H1 (cell line): ENCODE results near the gene CASQ2. TPM values are rescaled to one million over a fixed set of nuclear protein-coding genes. Genes with fewer than 3 reads are reported as not detected.
A peak's percentile ranks its signal among the peaks of the same experiment; 100 is the strongest.

Experiments used
- CTCF ChIA-PET: fragments of 300-600 bp; sonication (Branson Sonifier 250); formaldehyde crosslinking; loops from one replicate; lab custom pipeline; 2021; ENCODE audit not compliant: partially characterized antibody; lab: Charles Lee
- POLR2A ChIA-PET: fragments of 300-600 bp; sonication (Branson Sonifier 250); formaldehyde crosslinking; loops from one replicate; lab custom pipeline; 2021; ENCODE audit warnings: inconsistent platforms; ENCODE audit not compliant: partially characterized antibody; lab: Charles Lee
- DNase-seq, 2 experiments: peaks; one replicate each; pipeline versions ENCODE4 v3.0.0 to v3.0.0-alpha.2; 2010 to 2022; ENCODE audit warnings: low spot score in 2 of 2, low read depth in 1 of 2, mixed read lengths in 1 of 2
- FAIRE-seq: peaks from 2 replicates; lab custom pipeline; 2011; peaks lifted over from hg19 to GRCh38; lab: Jason Lieb, UNC
- H2AFZ ChIP-seq: 2 replicates; pipeline ENCODE4 v1.8.1; 2012; ENCODE audit warnings: low read length, inconsistent platforms
- H2AK5ac ChIP-seq: 2 replicates; pipeline ENCODE4 v1.6.1; 2013; ENCODE audit warnings: low read depth, low read length
- H2BK120ac ChIP-seq: replicated peaks from 2 replicates; pipeline ENCODE3; 2013; ENCODE audit warnings: low read depth, low read length, inconsistent platforms
- H2BK12ac ChIP-seq: 2 replicates; pipeline ENCODE4 v1.6.1; 2013; ENCODE audit warnings: low read depth, low read length
- H2BK15ac ChIP-seq: 2 replicates; pipeline ENCODE4 v1.6.1; 2013; ENCODE audit warnings: low read length
- H2BK20ac ChIP-seq: 2 replicates; pipeline ENCODE4 v1.6.1; 2013; ENCODE audit warnings: low read length
- H2BK5ac ChIP-seq: 2 replicates; pipeline ENCODE4 v1.6.1; 2013; ENCODE audit warnings: low read depth, low read length
- H3K14ac ChIP-seq: 2 replicates; pipeline ENCODE4 v1.6.1; 2013; ENCODE audit warnings: inconsistent platforms; ENCODE audit not compliant: insufficient read length
- H3K18ac ChIP-seq: 2 replicates; pipeline ENCODE4 v1.6.1; 2013; ENCODE audit warnings: low read length; ENCODE audit errors: extremely low read depth
- H3K23ac ChIP-seq: 2 replicates; pipeline ENCODE4 v1.6.1; 2013; ENCODE audit warnings: inconsistent platforms; ENCODE audit not compliant: insufficient read length
- H3K23me2 ChIP-seq: 2 replicates; pipeline ENCODE4 v1.6.1; 2013; ENCODE audit warnings: low read depth, low read length
- H3K27ac ChIP-seq: 2 replicates; pipeline ENCODE4 v1.6.1; 2011; ENCODE audit warnings: low read depth, low read length, inconsistent platforms
- H3K27me3 ChIP-seq, 4 experiments: replicated peaks in 1 of 4; 1 replicate in 1 of 4; 2 replicates in 3 of 4; pipeline versions ENCODE4 v1.6.1 to v1.8.1; 2011 to 2013; ENCODE audit warnings: low read length in 3 of 4, mild to moderate bottlenecking in 3 of 4, inconsistent platforms in 2 of 4, mixed read lengths in 2 of 4, moderate library complexity in 1 of 4; ENCODE audit not compliant: control insufficient read depth in 3 of 4, insufficient read depth in 3 of 4; ENCODE audit errors: extremely low read depth in 1 of 4
- H3K36me3 ChIP-seq, 4 experiments: 2 replicates each; pipeline versions ENCODE4 v1.6.1 to v1.8.1; 2011 to 2013; ENCODE audit warnings: mild to moderate bottlenecking in 4 of 4, low read length in 3 of 4, moderate library complexity in 2 of 4, control low read depth in 1 of 4, inconsistent platforms in 1 of 4; ENCODE audit not compliant: insufficient read depth in 4 of 4, control insufficient read depth in 2 of 4
- H3K4ac ChIP-seq: replicated peaks from 2 replicates; pipeline ENCODE3; 2013; ENCODE audit warnings: low read length, low read depth, mixed read lengths, inconsistent platforms; ENCODE audit not compliant: insufficient read length
- H3K4me1 ChIP-seq, 4 experiments: replicated peaks in 1 of 4; 1 replicate in 1 of 4; 2 replicates in 3 of 4; pipeline versions ENCODE4 v1.6.1 to v1.8.1; 2011 to 2013; ENCODE audit warnings: low read length in 3 of 4, inconsistent platforms in 2 of 4, mixed read lengths in 1 of 4; ENCODE audit not compliant: insufficient read depth in 4 of 4, control insufficient read depth in 3 of 4
- H3K4me2 ChIP-seq, 2 experiments: 2 replicates each; pipeline versions ENCODE4 v1.6.1 to v1.8.1; 2011 to 2013; ENCODE audit warnings: low read depth in 2 of 2, low read length in 2 of 2, control low read depth in 1 of 2, inconsistent platforms in 1 of 2, mild to moderate bottlenecking in 1 of 2; ENCODE audit not compliant: insufficient read depth in 1 of 2
- H3K4me3 ChIP-seq, 4 experiments: fragments of 200-600, 300-600 bp in 1 of 4; sonication (generic), shearing (Covaris generic), sonication (Bioruptor Twin) in 1 of 4; 2 replicates each; pipeline versions ENCODE4 v1.5.1 to v1.8.1; 2011 to 2016; ENCODE audit warnings: low read length in 4 of 4, low read depth in 3 of 4, control low read depth in 2 of 4, inconsistent platforms in 2 of 4, mild to moderate bottlenecking in 2 of 4, mixed read lengths in 1 of 4, moderate library complexity in 1 of 4; ENCODE audit not compliant: insufficient read depth in 2 of 4; ENCODE audit errors: extremely low read depth in 1 of 4
- H3K56ac ChIP-seq: replicated peaks from 2 replicates; pipeline ENCODE3; 2013; ENCODE audit warnings: low read depth, mild to moderate bottlenecking, mixed read lengths, low read length, inconsistent platforms; ENCODE audit not compliant: insufficient read length
- H3K79me1 ChIP-seq: 2 replicates; pipeline ENCODE4 v1.6.1; 2013; ENCODE audit warnings: low read depth, low read length, control low read depth
- H3K79me2 ChIP-seq, 2 experiments: 2 replicates each; pipeline versions ENCODE4 v1.6.1 to v1.8.1; 2012 to 2013; ENCODE audit warnings: low read length in 2 of 2, mild to moderate bottlenecking in 2 of 2, inconsistent platforms in 1 of 2; ENCODE audit not compliant: insufficient read depth in 2 of 2, control insufficient read depth in 1 of 2
- H3K9ac ChIP-seq, 4 experiments: replicated peaks in 1 of 4; 1 replicate in 1 of 4; 2 replicates in 3 of 4; pipeline versions ENCODE4 v1.6.1 to v1.8.1; 2011 to 2013; ENCODE audit warnings: low read depth in 3 of 4, low read length in 3 of 4, control low read depth in 2 of 4, mild to moderate bottlenecking in 2 of 4, moderate library complexity in 2 of 4, inconsistent platforms in 1 of 4; ENCODE audit errors: extremely low read depth in 1 of 4
- H3K9me3 ChIP-seq, 2 experiments: 2 replicates each; pipeline versions ENCODE4 v1.6.1 to v1.8.1; 2012 to 2013; ENCODE audit warnings: mild to moderate bottlenecking in 2 of 2, moderate library complexity in 2 of 2, control low read depth in 1 of 2, inconsistent platforms in 1 of 2, low read depth in 1 of 2, low read length in 1 of 2, mixed read lengths in 1 of 2; ENCODE audit not compliant: insufficient read depth in 2 of 2
- H4K20me1 ChIP-seq, 2 experiments: replicated peaks in 1 of 2; 2 replicates each; pipeline versions ENCODE3 to v1.8.1; 2011 to 2013; ENCODE audit warnings: inconsistent platforms in 2 of 2, low read length in 2 of 2, mild to moderate bottlenecking in 1 of 2; ENCODE audit not compliant: insufficient read depth in 2 of 2, control insufficient read depth in 1 of 2
- H4K5ac ChIP-seq: 2 replicates; pipeline ENCODE4 v1.6.1; 2013; ENCODE audit warnings: low read length, low read depth, mixed read lengths, inconsistent platforms; ENCODE audit not compliant: insufficient read length
- H4K8ac ChIP-seq: 2 replicates; pipeline ENCODE4 v1.8.0; 2013; ENCODE audit warnings: mild to moderate bottlenecking, moderate library complexity, low read length, inconsistent platforms; ENCODE audit not compliant: insufficient read depth; ENCODE audit errors: extremely low read depth
- H4K91ac ChIP-seq: replicated peaks from 2 replicates; pipeline ENCODE3; 2013; ENCODE audit warnings: low read length, mixed read lengths, inconsistent platforms; ENCODE audit not compliant: insufficient read length
- BRCA1 ChIP-seq: IDR thresholded peaks from 2 replicates; pipeline ENCODE4 v1.6.1; 2012; ENCODE audit warnings: low read depth, low read length, improper control_type of control experiment
- CHD2 ChIP-seq: IDR thresholded peaks from 2 replicates; pipeline ENCODE4 v1.6.1; 2012; ENCODE audit warnings: low read length, improper control_type of control experiment
- POLR2AphosphoS5 ChIP-seq: IDR thresholded peaks from 2 replicates; pipeline ENCODE4 v1.6.1; 2011; ENCODE audit warnings: low read depth, low read length
- RNF2 ChIP-seq: fragments of 200-900, 300-1000 bp; sonication (generic); IDR thresholded peaks from 2 replicates; pipeline ENCODE4 v1.7.1; 2016; ENCODE audit warnings: borderline replicate concordance, low read depth, mild to moderate bottlenecking, antibody characterized with exemption, low read length; ENCODE audit not compliant: poor library complexity, severe bottlenecking; ENCODE audit errors: missing control alignments
- SIN3A ChIP-seq, 2 experiments: IDR thresholded peaks in 1 of 2; conservative IDR thresholded peaks in 1 of 2; 2 replicates each; pipeline ENCODE4 v1.6.1; 2011 to 2012; ENCODE audit warnings: low read length in 2 of 2, improper control_type of control experiment in 1 of 2, low read depth in 1 of 2, mild to moderate bottlenecking in 1 of 2
- WGBS, 2 experiments: shearing (Covaris generic) in 1 of 2; methylation state at CpG; one replicate each; pipeline versions ENCODE4 v1.1.6 to v1.1.7; 2013 to 2015; ENCODE audit warnings: low lambda C conversion rate in 2 of 2, mixed read lengths in 2 of 2, inconsistent platforms in 1 of 2, low coverage in 1 of 2, missing lambda C conversion rate in 1 of 2; ENCODE audit not compliant: insufficient replicate concordance in 2 of 2, insufficient coverage in 1 of 2, insufficient read length in 1 of 2; ENCODE audit errors: extremely low coverage in 1 of 2, missing lambda C conversion rate in 1 of 2; 5-methylcytosine and 5-hydroxymethylcytosine counted together
- polyA plus RNA-seq, 7 experiments: library from polyadenylated mRNA; depleted of rRNA in 3 of 7; stranded (reverse) in 5 of 7; unstranded in 2 of 7; fragments of >200 nt in 5 of 7; fragments of 200-250 nt in 2 of 7; gene quantifications; 1 replicate in 5 of 7; 2 replicates in 1 of 7; 4 replicates in 1 of 7; pipeline versions ENCODE4 v1.2.1 to v1.2.3, GENCODE V29; 2011 to 2013; ENCODE audit warnings: missing spikeins in 2 of 7, mixed read lengths in 2 of 7
- total RNA-seq: library from RNA; stranded (reverse); fragmentation: NEBNext Ultra II Directional; extraction: Animal tissue kit (Norgen Biotek cat#: 25700); gene quantifications from 2 replicates; pipeline ENCODE4 v1.2.1, GENCODE V29; 2021

CASQ2 gene
- total and polyA plus RNA-seq, 2 of the 8 experiments (the other 6 are each of a cell fraction or from before 2014, with no cell fraction given): not detected

DNA sequence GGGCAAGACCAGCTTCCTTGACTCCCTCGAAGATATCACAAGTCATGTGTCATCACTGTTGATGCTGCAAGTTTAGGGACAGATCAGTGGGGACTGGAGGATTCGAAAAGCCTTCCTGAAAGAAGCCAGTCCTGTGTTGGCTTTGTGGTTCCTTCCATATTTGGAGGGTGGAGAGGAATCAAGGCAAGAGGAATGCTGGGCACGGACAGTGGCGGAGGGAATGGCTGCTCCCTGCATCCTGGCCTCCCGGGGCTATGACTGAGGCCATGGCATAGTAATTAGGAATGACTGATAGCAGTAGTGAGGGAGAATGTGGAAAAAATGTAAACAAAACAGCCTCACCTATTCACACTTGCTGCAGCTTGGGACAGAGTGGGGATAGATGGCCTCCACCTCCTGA lies 90.4 kb downstream of the CASQ2 start:
- H3K36me3 ChIP-seq: peaks cover 0 to 1% (median 0%) of the 10 kb centered on the region in 4 experiments; a peak in 2 of 8 replicates
- no peak overlapping the region for H4K91ac ChIP-seq
- no peak overlapping the region; the same call in 1 of the 2 replicates for H2BK5ac ChIP-seq
- no peak for FAIRE-seq
- no peak overlapping the region for H2AFZ ChIP-seq
- H3K4me1 ChIP-seq: peaks cover 0 to 2% (median 0%) of the 10 kb centered on the region in 4 experiments; a peak in 2 of 7 replicates
- DNase-seq: no peak
- no peaks in the 10 kb centered on the region for H3K9me3 ChIP-seq
- H3K79me2 ChIP-seq: no peaks in the 10 kb centered on the region; a peak in 1 of 4 replicates
- no peak overlapping the region for H2BK120ac ChIP-seq
- no peak overlapping the region for H3K27ac ChIP-seq
- no peak overlapping the region for H3K4me2 ChIP-seq
- no peak overlapping the region for H3K4me3 ChIP-seq
- no peak overlapping the region for H3K9ac ChIP-seq
- H3K27me3 ChIP-seq: no peaks in the 10 kb centered on the region
- H4K8ac ChIP-seq: peak overlapping the region; percentile 11; the same call in 1 of the 2 replicates
- H3K23me2 ChIP-seq: no peaks in the 10 kb centered on the region
- ChIA-PET POLR2A (interaction anchor here (0.5 kb wide), 1 partner anchor 16 kb away, joined by 4 read pairs; no protein-coding TSS in a partner anchor), CTCF (interaction anchor here (0.7 to 1.3 kb wide), 6 partner anchors 29 to 626 kb away, joined by 3 to 5 read pairs (median 3); no protein-coding TSS in a partner anchor)
- no peak overlapping the region for H2BK20ac ChIP-seq
- H3K56ac ChIP-seq: no peak overlapping the region
- no peak overlapping the region for H3K14ac ChIP-seq
- no peak overlapping the region for H3K18ac ChIP-seq
- H2BK12ac ChIP-seq: no peak overlapping the region
- no peaks in the 10 kb centered on the region for H3K79me1 ChIP-seq
- H3K23ac ChIP-seq: no peak overlapping the region
- no peak overlapping the region for H2AK5ac ChIP-seq
- peaks cover 0 to 2% of the 10 kb centered on the region in 2 experiments for H4K20me1 ChIP-seq
- H3K4ac ChIP-seq: no peak overlapping the region
- WGBS, 2 experiments: 87% methylated on average over 5 of the region's 5 CpGs; no CpG with 5 or more reads in 1 of the 2 experiments
- H2BK15ac ChIP-seq: no peak overlapping the region
- H4K5ac ChIP-seq: no peak overlapping the region
- TF ChIP-seq POLR2AphosphoS5 (no peak), CHD2 (no peak), RNF2 (no peak), BRCA1 (no peak), SIN3A (conservative IDR thresholded peaks at IDR 0.05 in 1 of 2, IDR thresholded peaks at IDR 0.05 in 1 of 2; ENCODE audit: low read depth in 1 of 2, low read length in 2 of 2) (no peak)
